Caco-2 (cell line): ENCODE data around the gene SSMEM1. TPM values are rescaled to one million over a fixed set of nuclear protein-coding genes. Genes with fewer than 3 reads are reported as not detected.

Experiments used
- BruUV-seq: library from RNA; stranded (reverse); fragments of 400-500 nt; replicated peaks from 2 replicates; lab custom pipeline; 2021; lab: Mats Ljungman, UMichigan
- CTCF ChIA-PET: fragments of 300-600 bp; sonication (Branson Sonifier 250); formaldehyde crosslinking; loops from one replicate; lab custom pipeline; 2022; ENCODE audit warnings: antibody characterized with exemption; lab: Charles Lee
- POLR2A ChIA-PET: fragments of 300-600 bp; sonication (Branson Sonifier 250); formaldehyde crosslinking; loops from one replicate; lab custom pipeline; 2022; ENCODE audit warnings: antibody characterized with exemption; lab: Charles Lee
- DNase-seq, 2 experiments: peaks; one replicate each; pipeline versions ENCODE4 v3.0.0 to v3.0.0-alpha.2; 2020 to 2022
- H3K27me3 ChIP-seq: replicated peaks from 2 replicates; pipeline ENCODE4 v1.6.0; 2011; ENCODE audit warnings: low read length; ENCODE audit not compliant: control insufficient read depth, insufficient read depth
- H3K36me3 ChIP-seq: 2 replicates; pipeline ENCODE4 v1.5.1; 2011; ENCODE audit warnings: low read length; ENCODE audit not compliant: control insufficient read depth, insufficient read depth
- H3K4me1 ChIP-seq: fragments of 250-450 bp; sonication (Bioruptor Pico); 2 replicates; pipeline ENCODE4 v1.5.1; 2020; ENCODE audit warnings: mild to moderate bottlenecking
- H3K4me3 ChIP-seq: 2 replicates; pipeline ENCODE4 v1.5.1; 2011; ENCODE audit warnings: low read depth, mild to moderate bottlenecking, control low read depth, low read length
- H3K9me3 ChIP-seq: fragments of 250-450 bp; sonication (Bioruptor Pico); 2 replicates; pipeline ENCODE4 v1.5.1; 2020; ENCODE audit warnings: mild to moderate bottlenecking, moderate library complexity
- H3K27ac Mint-ChIP-seq: one replicate; pipeline ENCODE4 v1.8.0; 2022; ENCODE audit warnings: mixed read lengths; ENCODE audit not compliant: unreplicated experiment
- H3K27me3 Mint-ChIP-seq: one replicate; pipeline ENCODE4 v1.8.0; 2022; ENCODE audit warnings: mixed read lengths; ENCODE audit not compliant: insufficient read depth, unreplicated experiment
- H3K36me3 Mint-ChIP-seq: one replicate; pipeline ENCODE4 v1.8.0; 2022; ENCODE audit warnings: mild to moderate bottlenecking, mixed read lengths; ENCODE audit not compliant: insufficient read depth, unreplicated experiment
- H3K4me1 Mint-ChIP-seq: one replicate; pipeline ENCODE4 v1.8.0; 2022; ENCODE audit warnings: low read depth, mixed read lengths; ENCODE audit not compliant: unreplicated experiment
- H3K4me3 Mint-ChIP-seq: one replicate; pipeline ENCODE4 v1.8.0; 2022; ENCODE audit warnings: mild to moderate bottlenecking, moderate library complexity, mixed read lengths; ENCODE audit not compliant: unreplicated experiment
- H3K9me3 Mint-ChIP-seq: one replicate; pipeline ENCODE4 v1.8.0; 2022; ENCODE audit warnings: mixed read lengths; ENCODE audit not compliant: unreplicated experiment
- CTCF ChIP-seq, 2 experiments: fragments of 200-600 bp in 1 of 2; IDR thresholded peaks; 1 replicate in 1 of 2; 2 replicates in 1 of 2; pipeline versions ENCODE4 v1.5.1 to v1.8.0; 2011 to 2022; ENCODE audit warnings: antibody characterized with exemption in 1 of 2, control low read depth in 1 of 2, inconsistent platforms in 1 of 2, low read depth in 1 of 2, low read length in 1 of 2, mild to moderate bottlenecking in 1 of 2, moderate library complexity in 1 of 2; ENCODE audit not compliant: insufficient read depth in 1 of 2, severe bottlenecking in 1 of 2, unreplicated experiment in 1 of 2
- intact Hi-C: fragments of 100-400 bp; cut with micrococcal nuclease; formaldehyde crosslinking; loops from one replicate; pipeline ENCODE4 v1.10.0; 2022; ENCODE audit not compliant: unreplicated experiment
- total RNA-seq: library from RNA; stranded (reverse); gene quantifications from 2 replicates; pipeline ENCODE4 v1.2.3, GENCODE V29; 2022

The SSMEM1 gene
- total RNA-seq, 1 experiment from 2014 or later, result not detected

- POLR2A ChIA-PET, result no interaction called here
- BruUV-seq, result no TSS peak
These were observed 45.5 kb upstream of the SSMEM1 start for GRCh38 chr7:130162196-130162595.

GRCh38 chr7:130174237-130174959 is 33.3 kb upstream of the SSMEM1 start:
- Mint-ChIP-seq H3K27ac (no peak overlapping the region), H3K4me3 (no peak overlapping the region), H3K9me3 (no peaks in the 10 kb centered on the region), H3K4me1 (no peaks in the 10 kb centered on the region), H3K36me3 (peaks cover 34% of the 10 kb centered on the region), H3K27me3 (no peaks in the 10 kb centered on the region)
- no peak for DNase-seq
- CTCF ChIA-PET, result no interaction called here
- TF ChIP-seq CTCF (IDR thresholded peaks at IDR 0.05; ENCODE audit: insufficient read depth in 1 of 2, low read depth in 1 of 2, low read length in 1 of 2, severe bottlenecking in 1 of 2, unreplicated experiment in 1 of 2), result no peak
- Histone ChIP-seq H3K4me3 (no peak overlapping the region), H3K36me3 (peaks cover 1% of the 10 kb centered on the region; the same call in 1 of the 2 replicates), H3K9me3 (no peaks in the 10 kb centered on the region), H3K27me3 (no peaks in the 10 kb centered on the region), H3K4me1 (no peaks in the 10 kb centered on the region)
- POLR2A ChIA-PET, result no interaction called here
- no TSS peak for BruUV-seq
- intact Hi-C loops, result no loop called here

More at GRCh38 chr7:130162196-130162595, 45.5 kb upstream of the SSMEM1 start:
- no peaks in the 10 kb centered on the region for H3K27me3 ChIP-seq
- Mint-ChIP-seq H3K4me3 (no peak overlapping the region), H3K4me1 (no peaks in the 10 kb centered on the region), H3K9me3 (no peaks in the 10 kb centered on the region), H3K27me3 (no peaks in the 10 kb centered on the region), H3K27ac (no peak overlapping the region), H3K36me3 (peaks cover 36% of the 10 kb centered on the region)
- CTCF ChIA-PET, result no interaction called here
- no peak for TF ChIP-seq CTCF (IDR thresholded peaks at IDR 0.05; ENCODE audit: insufficient read depth in 1 of 2, low read depth in 1 of 2, low read length in 1 of 2, severe bottlenecking in 1 of 2, unreplicated experiment in 1 of 2)
- no peaks in the 10 kb centered on the region for H3K9me3 ChIP-seq
- no peak for DNase-seq
- H3K4me1 ChIP-seq, result no peaks in the 10 kb centered on the region
- H3K4me3 ChIP-seq, result no peak overlapping the region
- intact Hi-C loops, result no loop called here
- H3K36me3 ChIP-seq, result no peaks in the 10 kb centered on the region; the same call in 1 of the 2 replicates

- TF ChIP-seq CTCF (IDR thresholded peaks at IDR 0.05; ENCODE audit: insufficient read depth in 1 of 2, low read depth in 1 of 2, low read length in 1 of 2, severe bottlenecking in 1 of 2, unreplicated experiment in 1 of 2), result no peak
- Mint-ChIP-seq H3K4me1 (no peaks in the 10 kb centered on the region), H3K9me3 (no peaks in the 10 kb centered on the region), H3K27me3 (no peaks in the 10 kb centered on the region), H3K27ac (no peak overlapping the region), H3K4me3 (no peak overlapping the region), H3K36me3 (peaks cover 20% of the 10 kb centered on the region)
- H3K36me3 ChIP-seq, result peaks cover 3% of the 10 kb centered on the region; the same call in 1 of the 2 replicates
- H3K9me3 ChIP-seq, result no peaks in the 10 kb centered on the region
- intact Hi-C loops, result no loop called here
- BruUV-seq, result no TSS peak
- H3K27me3 ChIP-seq, result no peaks in the 10 kb centered on the region
- H3K4me1 ChIP-seq, result no peaks in the 10 kb centered on the region
- no peak for DNase-seq
- ChIA-PET CTCF (no interaction called here), POLR2A (no interaction called here)
- H3K4me3 ChIP-seq, result no peak overlapping the region
These were observed 29.4 kb upstream of the SSMEM1 start for GRCh38 chr7:130178251-130178650.
